H1 (cell line): ENCODE results near the gene STOML1. TPM values are rescaled to one million over a fixed set of nuclear protein-coding genes. Genes with fewer than 3 reads are reported as not detected.

Experiments used
- BACH1 ChIP-seq: IDR thresholded peaks from 2 replicates; pipeline ENCODE4 v1.6.1; 2012; ENCODE audit warnings: low read length, improper control_type of control experiment
- BRCA1 ChIP-seq: IDR thresholded peaks from 2 replicates; pipeline ENCODE4 v1.6.1; 2012; ENCODE audit warnings: low read depth, low read length, improper control_type of control experiment
- EP300 ChIP-seq, 2 experiments: IDR thresholded peaks; 1 replicate in 1 of 2; 2 replicates in 1 of 2; pipeline ENCODE4 v1.6.1; 2011 to 2012; ENCODE audit warnings: low read depth in 2 of 2, low read length in 2 of 2, mild to moderate bottlenecking in 2 of 2, borderline replicate concordance in 1 of 2, inconsistent platforms in 1 of 2, moderate library complexity in 1 of 2
- GTF2F1 ChIP-seq: IDR thresholded peaks from 2 replicates; pipeline ENCODE4 v1.6.1; 2012; ENCODE audit warnings: low read depth, low read length, improper control_type of control experiment, borderline replicate concordance
- MAFK ChIP-seq: IDR thresholded peaks from 2 replicates; pipeline ENCODE4 v1.6.1; 2012; ENCODE audit warnings: low read depth, mild to moderate bottlenecking, improper control_type of control experiment, low read length
- NANOG ChIP-seq: IDR thresholded peaks from 2 replicates; pipeline ENCODE4 v1.6.1; 2011; ENCODE audit warnings: low read length, low read depth, mild to moderate bottlenecking, inconsistent platforms; ENCODE audit not compliant: insufficient read depth, poor library complexity, severe bottlenecking
- SP1 ChIP-seq: IDR thresholded peaks from 2 replicates; pipeline ENCODE4 v1.6.1; 2011; ENCODE audit warnings: low read depth, low read length
- TAF7 ChIP-seq: optimal IDR thresholded peaks from 2 replicates; pipeline ENCODE3; 2011; ENCODE audit warnings: low read depth, mild to moderate bottlenecking, inconsistent platforms, low read length, moderate library complexity, borderline replicate concordance
- polyA plus RNA-seq, 7 experiments: library from polyadenylated mRNA; depleted of rRNA in 3 of 7; stranded (reverse) in 5 of 7; unstranded in 2 of 7; fragments of >200 nt in 5 of 7; fragments of 200-250 nt in 2 of 7; gene quantifications; 1 replicate in 5 of 7; 2 replicates in 1 of 7; 4 replicates in 1 of 7; pipeline versions ENCODE4 v1.2.1 to v1.2.3, GENCODE V29; 2011 to 2013; ENCODE audit warnings: missing spikeins in 2 of 7, mixed read lengths in 2 of 7
- total RNA-seq: library from RNA; stranded (reverse); fragmentation: NEBNext Ultra II Directional; extraction: Animal tissue kit (Norgen Biotek cat#: 25700); gene quantifications from 2 replicates; pipeline ENCODE4 v1.2.1, GENCODE V29; 2021
- TF ChIP-seq, protein P1 (sequence below): fragments of 300-600 bp; sonication (generic); IDR thresholded peaks from 2 replicates; pipeline ENCODE4 v1.7.1; 2012; ENCODE audit warnings: low read length, moderate library complexity, mild to moderate bottlenecking, inconsistent platforms; ENCODE audit not compliant: insufficient replicate concordance
- TF ChIP-seq, protein P2 (sequence below): IDR thresholded peaks from 2 replicates; pipeline ENCODE4 v1.6.1; 2012; ENCODE audit warnings: inconsistent platforms

Gene STOML1
- total and polyA plus RNA-seq, 2 of the 8 experiments (the other 6 are each of a cell fraction or from before 2014, with no cell fraction given), result 2.6 to 3.2 TPM

GRCh38 chr15:74041311-74041756, 49.2 kb upstream of the STOML1 start (continued):
- TF ChIP-seq NANOG (no peak), MAFK (no peak), GTF2F1 (no peak), TAF7 (no peak), BACH1 (no peak), EP300 (IDR thresholded peaks at IDR 0.05; ENCODE audit: borderline replicate concordance in 1 of 2, low read depth in 2 of 2, low read length in 2 of 2) (no peak), SP1 (no peak), BRCA1 (no peak)
- TF ChIP-seq, protein P1, sequence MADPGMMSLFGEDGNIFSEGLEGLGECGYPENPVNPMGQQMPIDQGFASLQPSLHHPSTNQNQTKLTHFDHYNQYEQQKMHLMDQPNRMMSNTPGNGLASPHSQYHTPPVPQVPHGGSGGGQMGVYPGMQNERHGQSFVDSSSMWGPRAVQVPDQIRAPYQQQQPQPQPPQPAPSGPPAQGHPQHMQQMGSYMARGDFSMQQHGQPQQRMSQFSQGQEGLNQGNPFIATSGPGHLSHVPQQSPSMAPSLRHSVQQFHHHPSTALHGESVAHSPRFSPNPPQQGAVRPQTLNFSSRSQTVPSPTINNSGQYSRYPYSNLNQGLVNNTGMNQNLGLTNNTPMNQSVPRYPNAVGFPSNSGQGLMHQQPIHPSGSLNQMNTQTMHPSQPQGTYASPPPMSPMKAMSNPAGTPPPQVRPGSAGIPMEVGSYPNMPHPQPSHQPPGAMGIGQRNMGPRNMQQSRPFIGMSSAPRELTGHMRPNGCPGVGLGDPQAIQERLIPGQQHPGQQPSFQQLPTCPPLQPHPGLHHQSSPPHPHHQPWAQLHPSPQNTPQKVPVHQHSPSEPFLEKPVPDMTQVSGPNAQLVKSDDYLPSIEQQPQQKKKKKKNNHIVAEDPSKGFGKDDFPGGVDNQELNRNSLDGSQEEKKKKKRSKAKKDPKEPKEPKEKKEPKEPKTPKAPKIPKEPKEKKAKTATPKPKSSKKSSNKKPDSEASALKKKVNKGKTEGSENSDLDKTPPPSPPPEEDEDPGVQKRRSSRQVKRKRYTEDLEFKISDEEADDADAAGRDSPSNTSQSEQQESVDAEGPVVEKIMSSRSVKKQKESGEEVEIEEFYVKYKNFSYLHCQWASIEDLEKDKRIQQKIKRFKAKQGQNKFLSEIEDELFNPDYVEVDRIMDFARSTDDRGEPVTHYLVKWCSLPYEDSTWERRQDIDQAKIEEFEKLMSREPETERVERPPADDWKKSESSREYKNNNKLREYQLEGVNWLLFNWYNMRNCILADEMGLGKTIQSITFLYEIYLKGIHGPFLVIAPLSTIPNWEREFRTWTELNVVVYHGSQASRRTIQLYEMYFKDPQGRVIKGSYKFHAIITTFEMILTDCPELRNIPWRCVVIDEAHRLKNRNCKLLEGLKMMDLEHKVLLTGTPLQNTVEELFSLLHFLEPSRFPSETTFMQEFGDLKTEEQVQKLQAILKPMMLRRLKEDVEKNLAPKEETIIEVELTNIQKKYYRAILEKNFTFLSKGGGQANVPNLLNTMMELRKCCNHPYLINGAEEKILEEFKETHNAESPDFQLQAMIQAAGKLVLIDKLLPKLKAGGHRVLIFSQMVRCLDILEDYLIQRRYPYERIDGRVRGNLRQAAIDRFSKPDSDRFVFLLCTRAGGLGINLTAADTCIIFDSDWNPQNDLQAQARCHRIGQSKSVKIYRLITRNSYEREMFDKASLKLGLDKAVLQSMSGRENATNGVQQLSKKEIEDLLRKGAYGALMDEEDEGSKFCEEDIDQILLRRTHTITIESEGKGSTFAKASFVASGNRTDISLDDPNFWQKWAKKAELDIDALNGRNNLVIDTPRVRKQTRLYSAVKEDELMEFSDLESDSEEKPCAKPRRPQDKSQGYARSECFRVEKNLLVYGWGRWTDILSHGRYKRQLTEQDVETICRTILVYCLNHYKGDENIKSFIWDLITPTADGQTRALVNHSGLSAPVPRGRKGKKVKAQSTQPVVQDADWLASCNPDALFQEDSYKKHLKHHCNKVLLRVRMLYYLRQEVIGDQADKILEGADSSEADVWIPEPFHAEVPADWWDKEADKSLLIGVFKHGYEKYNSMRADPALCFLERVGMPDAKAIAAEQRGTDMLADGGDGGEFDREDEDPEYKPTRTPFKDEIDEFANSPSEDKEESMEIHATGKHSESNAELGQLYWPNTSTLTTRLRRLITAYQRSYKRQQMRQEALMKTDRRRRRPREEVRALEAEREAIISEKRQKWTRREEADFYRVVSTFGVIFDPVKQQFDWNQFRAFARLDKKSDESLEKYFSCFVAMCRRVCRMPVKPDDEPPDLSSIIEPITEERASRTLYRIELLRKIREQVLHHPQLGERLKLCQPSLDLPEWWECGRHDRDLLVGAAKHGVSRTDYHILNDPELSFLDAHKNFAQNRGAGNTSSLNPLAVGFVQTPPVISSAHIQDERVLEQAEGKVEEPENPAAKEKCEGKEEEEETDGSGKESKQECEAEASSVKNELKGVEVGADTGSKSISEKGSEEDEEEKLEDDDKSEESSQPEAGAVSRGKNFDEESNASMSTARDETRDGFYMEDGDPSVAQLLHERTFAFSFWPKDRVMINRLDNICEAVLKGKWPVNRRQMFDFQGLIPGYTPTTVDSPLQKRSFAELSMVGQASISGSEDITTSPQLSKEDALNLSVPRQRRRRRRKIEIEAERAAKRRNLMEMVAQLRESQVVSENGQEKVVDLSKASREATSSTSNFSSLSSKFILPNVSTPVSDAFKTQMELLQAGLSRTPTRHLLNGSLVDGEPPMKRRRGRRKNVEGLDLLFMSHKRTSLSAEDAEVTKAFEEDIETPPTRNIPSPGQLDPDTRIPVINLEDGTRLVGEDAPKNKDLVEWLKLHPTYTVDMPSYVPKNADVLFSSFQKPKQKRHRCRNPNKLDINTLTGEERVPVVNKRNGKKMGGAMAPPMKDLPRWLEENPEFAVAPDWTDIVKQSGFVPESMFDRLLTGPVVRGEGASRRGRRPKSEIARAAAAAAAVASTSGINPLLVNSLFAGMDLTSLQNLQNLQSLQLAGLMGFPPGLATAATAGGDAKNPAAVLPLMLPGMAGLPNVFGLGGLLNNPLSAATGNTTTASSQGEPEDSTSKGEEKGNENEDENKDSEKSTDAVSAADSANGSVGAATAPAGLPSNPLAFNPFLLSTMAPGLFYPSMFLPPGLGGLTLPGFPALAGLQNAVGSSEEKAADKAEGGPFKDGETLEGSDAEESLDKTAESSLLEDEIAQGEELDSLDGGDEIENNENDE, result no peak
- TF ChIP-seq, protein P2, sequence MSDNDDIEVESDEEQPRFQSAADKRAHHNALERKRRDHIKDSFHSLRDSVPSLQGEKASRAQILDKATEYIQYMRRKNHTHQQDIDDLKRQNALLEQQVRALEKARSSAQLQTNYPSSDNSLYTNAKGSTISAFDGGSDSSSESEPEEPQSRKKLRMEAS, result no peak
